ENCODE results near the gene CRHR1.

CRHR1 gene

GRCh38 chr17:45750779-45751440 is 33.2 kb upstream of the CRHR1 start:
- POLR2A ChIA-PET = no interaction called here
- CTCF ChIA-PET = no interaction called here
- no peak overlapping the region for H3K4me3 ChIP-seq (ENCODE audit: low read depth, low read length)
- no peak for TF ChIP-seq CTCF (IDR thresholded peaks at IDR 0.05; ENCODE audit: insufficient read depth, low read length, missing control alignments)
- DNase-seq (ENCODE audit: low read depth, low spot score) = no peak

DNA sequence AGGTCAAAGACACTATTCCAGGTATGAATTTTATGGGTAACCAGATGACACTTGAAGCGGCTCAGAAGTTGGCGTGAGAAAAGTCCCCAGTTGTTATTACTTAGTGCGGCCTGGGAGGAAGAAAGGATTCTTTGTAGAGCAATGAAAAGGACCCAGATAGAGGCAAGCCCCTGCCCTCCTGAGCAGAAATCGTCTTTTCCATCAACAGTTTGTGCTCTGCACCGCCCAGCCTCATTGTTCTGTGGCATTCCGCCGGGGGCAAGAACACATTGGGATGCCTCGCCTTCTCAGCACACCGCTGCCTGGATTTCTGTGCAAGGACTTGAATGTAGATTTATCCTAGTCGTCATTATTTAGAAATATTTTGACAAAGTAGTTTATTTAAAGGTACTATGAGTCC is 32.7 kb upstream of the CRHR1 start:
- ChIA-PET CTCF (no interaction called here), POLR2A (no interaction called here)
- no peak overlapping the region for H3K4me3 ChIP-seq (ENCODE audit: low read depth, low read length)
- DNase-seq (ENCODE audit: low read depth, low spot score) = no peak
- TF ChIP-seq CTCF (IDR thresholded peaks at IDR 0.05; ENCODE audit: insufficient read depth, low read length, missing control alignments) = no peak

GRCh38 chr17:45752246-45752645 is 31.9 kb upstream of the CRHR1 start:
- TF ChIP-seq CTCF (IDR thresholded peaks at IDR 0.05; ENCODE audit: insufficient read depth, low read length, missing control alignments) = no peak
- CTCF ChIA-PET = no interaction called here
- POLR2A ChIA-PET = no interaction called here
- DNase-seq (ENCODE audit: low read depth, low spot score) = no peak
- H3K4me3 ChIP-seq (ENCODE audit: low read depth, low read length) = no peak overlapping the region

GRCh38 chr17:45753645-45754225 is 30.4 kb upstream of the CRHR1 start:
- ChIA-PET CTCF (no interaction called here), POLR2A (no interaction called here)
- no peak for TF ChIP-seq CTCF (IDR thresholded peaks at IDR 0.05; ENCODE audit: insufficient read depth, low read length, missing control alignments)
- H3K4me3 ChIP-seq (ENCODE audit: low read depth, low read length) = no peak overlapping the region
- DNase-seq (ENCODE audit: low read depth, low spot score) = no peak

DNA sequence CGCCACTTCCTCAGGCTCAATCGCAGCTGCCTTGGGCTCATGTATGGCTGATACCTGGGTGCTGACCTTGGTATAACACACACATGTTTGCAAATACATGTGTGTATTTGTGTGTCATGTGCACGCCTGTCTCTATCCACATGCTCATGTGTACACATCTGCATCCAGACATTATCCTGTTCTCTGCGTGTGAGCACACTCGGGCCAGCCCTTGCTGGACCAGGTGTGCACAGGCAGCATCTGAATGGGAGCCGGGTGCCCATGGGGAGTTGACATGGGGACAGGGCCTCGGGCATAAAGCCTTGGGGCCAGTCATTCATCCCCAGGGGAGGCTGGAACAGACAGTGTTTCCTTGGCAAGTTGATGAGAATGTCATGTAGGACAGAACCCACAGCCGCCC is 29.1 kb upstream of the CRHR1 start:
- POLR2A ChIA-PET = no interaction called here
- no peak for DNase-seq (ENCODE audit: low read depth, low spot score)
- no peak overlapping the region for H3K4me3 ChIP-seq (ENCODE audit: low read depth, low read length)
- CTCF ChIA-PET = no interaction called here
- TF ChIP-seq CTCF (IDR thresholded peaks at IDR 0.05; ENCODE audit: insufficient read depth, low read length, missing control alignments) = no peak

DNA sequence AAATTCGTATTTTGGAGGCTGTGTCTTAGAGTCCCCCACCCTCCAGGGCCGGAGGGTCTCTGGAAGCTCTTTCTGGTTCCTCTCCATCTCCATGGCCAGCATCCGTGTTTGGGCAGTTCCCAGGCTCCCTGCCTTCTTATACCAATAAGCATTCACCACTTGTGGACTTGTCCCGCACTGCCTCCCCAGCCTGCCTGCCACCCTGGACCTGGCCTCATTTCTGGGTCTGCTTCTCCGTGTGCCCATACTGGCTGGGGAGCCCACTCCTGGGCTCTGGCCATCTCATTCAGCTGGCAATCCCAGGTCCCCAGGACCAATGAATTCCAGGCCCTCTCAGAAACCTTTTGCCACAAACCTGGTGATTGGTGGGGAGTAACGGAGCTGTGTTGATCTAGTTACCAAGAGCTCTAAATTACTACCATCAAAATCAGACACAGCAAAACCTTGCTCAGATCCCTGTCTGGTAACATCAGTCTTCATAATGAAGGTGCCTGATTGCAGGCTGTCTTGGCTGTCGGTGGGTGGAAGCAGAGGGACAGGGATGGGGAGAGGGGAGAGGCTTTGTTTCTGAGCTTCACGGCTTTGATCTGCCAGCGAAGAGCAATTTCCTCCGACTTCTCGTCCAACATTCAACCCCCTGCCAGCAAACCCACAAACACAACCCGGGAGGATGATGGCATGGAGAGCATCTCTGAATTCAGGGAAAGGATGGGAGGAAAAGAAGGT is 27.7 kb upstream of the CRHR1 start:
- no peak overlapping the region for H3K4me3 ChIP-seq (ENCODE audit: low read depth, low read length)
- ChIA-PET POLR2A (no interaction called here), CTCF (interaction anchor here (1.0 kb wide), 1 partner anchor 36 kb away, joined by 4 read pairs; no protein-coding TSS in a partner anchor)
- TF ChIP-seq CTCF (IDR thresholded peaks at IDR 0.05; ENCODE audit: insufficient read depth, low read length, missing control alignments) = no peak
- DNase-seq (ENCODE audit: low read depth, low spot score) = no peak
